Stimulated activated CD4-positive, alpha-beta T cell treated with anti-CD3 and anti-CD28 coated beads, Interleukin-12 subunit alpha, Interleukin-12 subunit beta, amount 100 ng/mL, for 48 hours (primary cell): ENCODE data around the gene ZNF546.
"Not testable (repeated sequence)": the region's sequence is repeated elsewhere in the genome, so short reads cannot be mapped to it uniquely, and the experiment has no call there.

Source experiments
- DNase-seq, 3 donors: peaks; one replicate each; pipeline ENCODE4 v3.0.0-alpha.2; 2020; ENCODE audit warnings: low read depth in 2 of 3, low spot score in 1 of 3

ZNF546 gene

DNA sequence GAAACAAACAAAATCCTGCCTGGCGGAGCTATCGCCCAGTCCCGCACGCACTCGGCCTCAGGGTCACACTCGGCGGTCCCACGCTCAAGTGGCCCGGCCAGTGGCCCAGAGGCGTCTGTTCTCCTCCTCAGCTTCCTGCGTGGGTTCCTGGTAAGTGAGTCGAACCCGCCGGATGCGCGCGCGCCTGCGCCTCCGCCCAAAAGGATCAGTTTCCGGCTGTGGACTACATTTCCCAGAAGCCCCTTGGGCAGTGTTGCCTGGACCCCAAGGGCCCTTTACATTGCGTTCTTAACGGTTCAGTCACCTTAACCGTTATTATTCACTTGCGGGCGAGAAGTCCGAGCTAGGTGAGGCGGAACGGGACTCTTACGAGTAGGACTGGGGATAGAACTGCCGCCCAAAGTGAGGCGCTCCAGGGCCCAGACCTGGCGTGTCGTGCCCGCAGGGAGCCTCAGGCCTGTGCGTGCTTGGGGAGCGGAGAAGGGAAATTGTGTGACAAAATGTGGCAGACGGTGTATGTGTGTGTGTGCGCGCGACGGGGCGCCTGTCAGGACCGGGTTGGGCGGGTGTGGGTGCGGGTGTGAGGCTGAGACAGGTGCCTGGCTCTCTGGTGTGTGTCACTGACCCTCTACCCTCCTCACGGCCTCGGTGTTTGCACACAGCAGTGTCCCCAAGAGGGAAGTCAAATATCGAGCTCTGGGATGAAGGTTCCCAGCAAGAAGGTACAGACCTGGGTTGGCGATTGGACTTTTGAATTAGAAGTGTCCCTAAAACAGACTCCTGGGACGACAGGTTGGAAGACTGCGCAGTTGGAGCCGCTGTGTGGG lies at the start of gene ZNF546:
TSS of gene ZNF546 (plus strand) at position 250 of the 827 bp plus-strand sequence. CDS start 1,267 bp downstream, outside the sequence.
- DNase-seq: peak; percentile 85 to 86 (median 85)

GRCh38 chr19:39949026-39949747 lies 47.7 kb upstream of the ZNF546 start:
- no peak for DNase-seq

GRCh38 chr19:39951065-39951650 lies 45.7 kb upstream of the ZNF546 start:
- DNase-seq: no peak

DNA sequence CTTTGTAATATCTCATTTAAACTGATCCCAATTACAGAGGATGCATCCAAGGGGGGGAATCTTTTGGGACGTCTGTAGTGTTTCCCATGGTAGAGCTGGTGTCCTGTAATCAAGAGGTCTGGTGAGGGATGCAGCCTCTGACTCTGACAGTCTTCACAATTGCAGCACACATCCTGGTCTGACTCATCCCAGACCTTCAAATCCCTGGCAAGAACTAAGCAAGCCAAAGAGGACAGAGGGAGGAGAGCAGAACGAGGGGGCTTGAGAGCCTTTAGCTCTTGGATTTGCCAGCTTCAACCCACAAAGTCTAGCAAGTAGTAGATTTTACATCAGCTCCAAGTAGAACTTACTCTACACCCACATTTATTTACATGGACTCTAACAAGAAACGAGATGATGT lies 45.2 kb upstream of the ZNF546 start:
- no peak for DNase-seq

DNA sequence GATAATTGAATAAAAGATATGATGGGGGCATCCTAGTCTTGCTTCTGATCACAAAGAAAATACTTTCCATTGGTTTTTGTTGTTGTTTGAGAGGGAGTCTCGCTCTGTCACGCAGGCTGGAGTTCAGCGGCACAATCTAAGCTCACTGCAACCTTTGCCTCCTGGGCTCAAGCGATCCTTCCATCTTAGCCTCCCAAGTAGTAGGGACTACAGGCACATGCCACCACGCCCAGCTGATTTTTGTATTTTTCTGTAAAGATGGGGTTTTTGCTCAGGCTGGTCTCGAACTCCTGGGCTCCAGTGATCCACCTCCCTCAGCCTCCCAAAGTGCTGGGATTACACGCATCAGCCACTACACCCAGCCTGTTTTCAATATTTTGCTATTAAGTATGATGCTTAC lies 42.9 kb upstream of the ZNF546 start:
- no peak for DNase-seq

DNA sequence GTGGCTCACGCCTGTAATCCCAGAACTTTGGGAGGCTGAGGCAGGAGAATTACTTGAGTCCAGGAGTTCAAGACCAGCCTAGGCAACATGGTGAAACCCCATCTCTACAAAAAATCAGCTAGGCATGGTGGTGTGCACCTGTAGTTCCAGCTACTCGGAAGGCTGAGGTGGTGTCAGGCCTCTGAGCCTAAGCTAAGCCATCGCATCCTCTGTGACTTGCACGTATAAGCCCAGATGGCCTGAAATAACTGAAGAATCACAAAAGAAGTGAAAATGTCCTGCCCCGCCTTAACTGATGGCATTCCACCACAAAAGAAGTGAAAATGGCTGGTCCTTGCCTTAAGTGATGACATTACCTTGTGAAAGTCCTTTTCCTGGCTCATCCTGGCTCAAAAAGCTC lies 39.0 kb upstream of the ZNF546 start:
- DNase-seq: not testable (repeated sequence)

DNA sequence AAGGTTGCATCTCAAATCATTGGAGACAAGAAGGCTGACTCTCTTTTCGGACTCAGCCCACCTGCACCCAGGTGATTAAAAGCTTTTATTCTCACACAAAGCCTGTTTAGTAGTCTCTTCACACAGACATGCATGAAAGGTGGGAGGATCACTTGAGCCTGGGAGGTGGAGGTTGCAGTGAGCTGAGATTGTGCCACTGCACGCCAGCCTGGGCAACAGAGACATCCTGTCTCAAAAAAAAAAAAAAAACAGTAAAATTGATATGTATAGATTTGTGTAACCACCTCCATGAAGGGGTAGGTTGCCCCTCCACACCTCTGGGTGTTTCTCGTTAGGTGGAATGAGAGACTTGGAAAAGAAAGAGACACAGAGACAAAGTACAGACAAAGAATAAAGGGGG lies 37.9 kb upstream of the ZNF546 start:
- not testable (repeated sequence) for DNase-seq

DNA sequence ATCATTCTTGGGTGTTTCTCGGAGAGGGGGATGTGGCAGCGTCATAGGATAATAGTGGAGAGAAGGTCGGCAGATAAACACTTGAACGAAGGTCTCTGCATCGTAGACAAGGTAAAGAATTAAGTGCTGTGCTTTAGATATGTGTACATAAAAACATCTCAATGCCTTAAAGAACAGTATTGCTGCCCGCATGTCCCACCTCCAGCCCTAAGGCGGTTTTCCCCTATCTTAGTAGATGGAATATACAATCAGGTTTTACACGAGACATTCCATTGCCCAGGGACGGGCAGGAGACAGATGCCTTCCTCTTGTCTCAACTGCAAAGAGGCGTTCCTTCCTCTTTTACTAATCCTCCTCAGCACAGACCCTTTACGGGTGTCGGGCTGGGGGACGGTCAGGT lies 37.5 kb upstream of the ZNF546 start:
- DNase-seq: not testable (repeated sequence)

DNA sequence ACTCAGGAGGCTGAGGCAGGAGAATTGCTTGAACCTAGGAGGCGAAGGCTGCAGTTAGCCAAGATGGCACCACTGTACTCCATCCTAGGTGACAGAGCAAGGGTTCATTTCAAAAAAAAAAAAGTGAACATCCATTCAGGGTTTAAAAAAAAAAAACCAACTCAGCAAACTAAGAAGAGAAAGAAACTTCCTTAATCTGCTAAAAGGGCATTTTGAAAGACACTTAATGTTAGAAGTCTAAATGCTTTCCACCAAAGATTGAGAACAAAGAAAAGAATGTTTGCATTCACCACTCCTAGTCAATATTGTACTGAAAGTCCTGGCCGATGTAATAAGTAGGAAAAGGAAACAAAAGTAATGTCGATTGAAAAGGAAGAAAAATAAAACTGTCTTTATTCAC lies 33.0 kb upstream of the ZNF546 start:
- DNase-seq: no peak

DNA sequence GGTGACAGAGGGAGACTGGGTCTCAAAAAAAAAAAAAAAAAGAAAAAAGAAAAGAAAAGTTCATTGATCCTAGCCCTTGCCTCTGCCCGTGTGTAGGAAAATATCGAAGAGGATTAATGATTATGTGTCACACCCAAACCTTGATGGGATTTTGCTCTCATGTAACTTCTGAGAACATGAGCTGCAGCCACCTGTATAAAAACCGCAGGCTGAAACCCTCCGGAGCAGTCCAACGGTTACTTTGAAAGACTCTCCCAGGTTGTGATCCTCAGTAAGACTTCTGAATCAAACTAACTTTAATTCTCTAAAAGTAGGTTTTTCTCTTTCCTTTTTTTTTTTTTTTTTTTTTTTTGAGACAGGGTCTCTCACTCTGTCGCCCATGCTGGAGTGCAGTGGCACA lies 30.2 kb upstream of the ZNF546 start:
- DNase-seq: no peak

DNA sequence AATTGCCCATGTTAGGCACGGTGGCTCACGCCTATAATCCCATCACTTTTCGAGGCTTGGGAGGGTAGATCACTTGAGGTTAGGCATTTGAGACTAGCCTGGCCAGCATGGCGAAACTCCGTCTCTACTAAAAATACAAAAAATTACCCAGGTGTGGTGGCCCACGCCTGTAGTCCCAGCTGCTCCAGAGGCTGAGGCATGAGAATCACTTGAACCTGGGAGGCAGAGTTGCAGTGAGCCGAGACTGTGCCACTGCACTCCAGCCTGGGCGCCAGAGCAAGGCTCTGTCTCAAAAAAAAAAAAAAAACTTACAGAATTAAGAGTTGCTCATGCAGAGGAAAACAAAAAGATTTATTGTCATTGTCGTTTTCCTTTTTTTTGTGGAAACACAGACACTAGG lies 29.3 kb upstream of the ZNF546 start:
- no peak for DNase-seq

- no peak for DNase-seq
Measured at GRCh38 chr19:39968789-39969188, 28.1 kb upstream of the ZNF546 start.

- no peak for DNase-seq
Measured at GRCh38 chr19:39969266-39969665, 27.6 kb upstream of the ZNF546 start.

- no peak for DNase-seq
Measured at GRCh38 chr19:39969681-39970424, 27.0 kb upstream of the ZNF546 start.

GRCh38 chr19:39970425-39970674 lies 26.5 kb upstream of the ZNF546 start:
- no peak for DNase-seq

GRCh38 chr19:39970675-39971379 lies 26.0 kb upstream of the ZNF546 start, which contains the start of gene PSMC4:
TSS of gene PSMC4 (plus strand) at chr19:39971165. CDS start at chr19:39971203, 38 bp downstream.
- DNase-seq: peak; percentile 94 to 97 (median 97)

GRCh38 chr19:39971380-39972035 lies 25.4 kb upstream of the ZNF546 start:
- no peak for DNase-seq

DNA sequence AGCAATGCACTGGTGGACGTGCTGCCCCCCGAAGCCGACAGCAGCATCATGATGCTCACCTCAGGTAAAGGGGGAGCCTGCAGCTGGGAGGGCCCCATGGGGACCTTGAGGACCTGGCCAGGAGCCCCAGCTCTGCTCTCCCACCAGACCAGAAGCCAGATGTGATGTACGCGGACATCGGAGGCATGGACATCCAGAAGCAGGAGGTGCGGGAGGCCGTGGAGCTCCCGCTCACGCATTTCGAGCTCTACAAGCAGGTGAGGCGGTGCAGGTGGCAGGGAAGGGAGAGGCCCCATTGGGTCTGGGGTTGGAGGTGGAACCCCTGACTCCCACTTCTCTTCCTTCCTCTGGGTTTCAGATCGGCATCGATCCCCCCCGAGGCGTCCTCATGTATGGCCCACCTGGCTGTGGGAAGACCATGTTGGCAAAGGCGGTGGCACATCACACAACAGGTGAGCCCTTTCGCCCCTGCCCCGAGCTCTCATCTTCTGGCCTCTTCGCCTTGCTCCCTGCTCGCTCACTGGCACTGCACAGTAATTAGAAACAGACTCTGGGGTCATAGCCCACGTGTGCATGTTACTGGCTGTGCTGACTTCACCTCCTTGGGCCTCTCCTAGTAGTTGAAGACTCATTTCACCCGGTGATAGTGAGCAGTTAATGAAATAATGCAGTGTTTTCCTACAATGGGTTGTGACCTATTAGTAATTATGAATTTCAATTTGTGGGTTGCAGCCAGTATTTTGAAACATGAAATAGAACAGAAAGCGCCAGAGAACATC lies 22.3 kb upstream of the ZNF546 start:
- DNase-seq: no peak

GRCh38 chr19:39982883-39983282 lies 14.0 kb upstream of the ZNF546 start:
- no peak for DNase-seq
